GM12891 (cell line): Measurements from ENCODE around the gene GBX2.

Experiments
- POLR2A ChIP-seq: IDR thresholded peaks from 2 replicates; pipeline ENCODE4 v1.6.1; 2011; ENCODE audit warnings: low read depth, low read length, control low read depth
- POLR2AphosphoS5 ChIP-seq: IDR thresholded peaks from 2 replicates; pipeline ENCODE4 v1.6.1; 2011; ENCODE audit warnings: low read depth, low read length, control low read depth

DNA sequence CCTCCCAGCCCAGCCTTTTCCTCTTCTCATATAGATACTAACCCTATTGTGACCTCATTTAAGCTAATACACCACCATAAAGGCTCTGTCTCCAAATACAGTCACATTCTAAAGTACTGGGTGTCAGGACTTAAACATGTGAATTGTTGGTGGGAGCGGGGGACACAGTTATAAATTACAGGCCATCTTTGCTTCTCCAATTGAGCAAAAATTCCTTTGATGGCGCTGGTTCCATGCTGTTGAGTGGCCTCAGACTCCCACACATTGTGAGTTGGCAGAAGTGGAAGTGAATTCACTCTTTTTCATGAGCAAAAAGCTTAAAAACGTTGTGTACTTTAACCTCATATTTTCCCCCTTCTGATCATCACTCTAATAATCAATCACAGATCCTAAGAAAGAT lies 46.0 kb downstream of the GBX2 start:
- TF ChIP-seq POLR2AphosphoS5, result no peak
- TF ChIP-seq POLR2A, result no peak
